HG02885 (cell line): ENCODE measurements around the gene MAP3K5.
"Not testable (repeated sequence)": the region's sequence is repeated elsewhere in the genome, so short reads cannot be mapped to it uniquely, and the experiment has no call there.

Experiments used
- ATAC-seq: cut with Tn5 transposase; IDR thresholded peaks from one replicate; pipeline ENCODE4 v1.9.1; 2021; ENCODE audit warnings: mild to moderate bottlenecking; ENCODE audit not compliant: unreplicated experiment, poor library complexity

Gene MAP3K5

DNA sequence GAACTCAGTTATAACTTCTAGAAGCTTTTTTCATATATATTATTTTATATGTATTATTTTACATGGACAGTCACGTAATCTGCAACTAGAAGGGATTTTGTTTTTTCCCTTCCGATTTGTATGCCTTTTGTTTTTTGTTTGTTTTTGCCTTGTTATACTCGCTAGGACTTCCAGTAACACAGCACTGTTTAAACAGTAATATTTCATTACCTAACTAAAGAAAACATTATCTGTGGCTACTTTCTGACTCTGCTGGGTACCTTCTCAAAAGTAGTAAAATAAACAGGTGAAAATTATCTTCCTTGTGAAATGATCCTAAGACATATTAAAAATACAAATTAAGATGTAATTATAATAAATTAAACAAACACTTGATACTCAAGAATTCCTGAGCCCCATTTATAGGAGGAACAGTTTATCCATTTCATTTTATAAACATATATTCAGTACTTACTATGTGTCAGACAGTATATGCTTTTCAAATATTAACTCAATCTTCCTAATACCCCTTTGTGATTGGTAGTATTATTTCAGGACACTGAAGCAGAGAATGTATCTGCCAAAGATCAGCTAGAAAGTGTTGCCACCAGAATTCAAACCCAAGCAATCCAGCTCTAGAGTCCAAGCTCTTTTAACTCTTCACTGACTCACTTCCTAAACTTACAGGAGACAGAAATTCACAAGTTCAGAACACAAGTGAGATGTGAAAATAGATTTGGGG, 65.3 kb downstream of the MAP3K5 start:
- no peak for ATAC-seq

GRCh38 chr6:136725124-136725523, 67.2 kb downstream of the MAP3K5 start:
- ATAC-seq = no peak

- peak; percentile 42 for ATAC-seq
Measured at GRCh38 chr6:136723780-136724179, 68.5 kb downstream of the MAP3K5 start.

DNA sequence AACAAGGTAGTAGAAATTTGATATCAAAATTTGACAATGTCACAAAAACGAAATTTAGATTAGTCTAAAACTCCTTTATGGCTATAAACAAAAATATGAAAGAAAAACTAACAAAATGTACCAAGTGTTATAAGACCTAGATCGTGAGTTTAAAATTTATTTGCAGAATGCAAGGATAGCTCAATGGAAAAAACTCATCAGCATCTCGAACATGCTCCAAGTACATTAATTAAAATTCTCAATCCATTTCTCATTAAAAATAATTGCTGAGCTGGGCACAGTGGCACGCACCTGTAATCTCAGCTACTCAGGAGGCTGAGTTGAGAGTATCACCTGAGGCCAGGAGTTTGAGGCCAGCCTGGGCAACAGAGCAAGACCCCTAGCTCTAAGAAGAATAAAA, 70.8 kb downstream of the MAP3K5 start:
- ATAC-seq = no peak

- peak; percentile 65 for ATAC-seq
Measured at GRCh38 chr6:136720045-136720770, 72.1 kb downstream of the MAP3K5 start.

DNA sequence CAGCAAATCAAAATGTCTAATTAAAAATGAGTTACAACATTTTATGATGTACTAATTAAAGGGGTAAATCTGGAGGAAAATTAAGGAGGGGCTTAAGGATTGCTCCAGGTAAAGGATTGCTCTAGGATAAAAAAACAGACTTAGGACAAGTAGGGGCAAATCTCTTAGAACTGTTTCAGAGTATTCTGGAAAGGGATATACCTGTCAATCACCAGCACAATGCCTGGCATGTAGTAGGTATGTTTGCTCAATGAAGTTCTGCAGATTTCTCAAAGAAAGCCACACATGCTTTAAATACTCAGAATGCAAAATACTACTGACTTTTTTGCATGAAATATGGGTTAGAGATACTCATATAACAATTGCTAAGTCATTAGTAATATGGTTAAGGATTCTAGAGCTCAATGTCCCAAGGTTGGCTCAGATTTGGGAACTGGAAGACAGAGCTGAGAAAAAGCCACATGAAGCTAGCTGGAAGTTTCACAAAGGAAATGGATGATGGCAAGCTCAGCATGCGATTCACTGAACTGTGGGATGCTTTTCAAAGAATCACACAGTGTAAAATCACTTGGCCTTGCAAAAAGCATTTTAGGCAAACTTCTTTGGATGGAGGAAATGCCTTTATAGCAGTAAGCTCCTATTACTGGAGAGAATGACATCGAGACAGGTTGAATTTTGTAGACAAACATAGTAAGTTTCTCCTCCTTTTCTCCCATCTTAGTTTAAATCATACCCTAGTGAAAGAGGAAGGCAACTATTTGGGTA, 72.8 kb downstream of the MAP3K5 start:
- peak; percentile 43 for ATAC-seq

DNA sequence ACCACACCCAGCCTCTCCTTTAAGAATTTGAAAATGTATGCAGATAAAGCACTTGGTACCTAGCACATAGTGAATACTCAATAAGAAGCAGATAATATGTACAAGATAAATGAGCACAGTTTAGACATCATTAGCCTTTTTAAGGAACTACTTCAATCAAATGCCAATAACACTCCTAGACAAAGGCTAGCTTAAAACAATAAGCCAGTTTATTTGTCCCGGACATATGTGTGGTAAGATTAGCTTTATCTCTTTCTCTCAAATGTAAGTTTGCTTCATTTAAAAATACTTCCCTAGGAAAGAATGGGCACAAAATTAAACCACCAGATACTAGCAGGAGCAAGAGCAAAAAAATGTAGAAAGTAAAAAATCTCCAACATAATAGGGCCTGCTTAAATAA, 73.8 kb downstream of the MAP3K5 start:
- no peak for ATAC-seq

DNA sequence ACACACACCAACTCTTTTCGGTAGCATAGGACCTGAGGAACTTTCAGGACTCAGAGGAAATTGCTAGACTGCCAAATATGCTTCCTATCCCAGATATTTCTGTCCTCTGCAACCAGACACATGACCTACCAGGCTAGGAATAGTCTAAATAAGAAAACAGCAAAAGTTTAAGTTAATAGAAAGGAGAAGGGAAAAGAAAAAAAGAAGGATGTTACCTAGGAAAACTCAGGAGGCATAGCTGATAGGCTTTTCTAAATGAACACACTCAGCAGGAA, 74.6 kb downstream of the MAP3K5 start:
- no peak for ATAC-seq

GRCh38 chr6:136716917-136717715, 75.2 kb downstream of the MAP3K5 start:
- ATAC-seq = peak; percentile 53

DNA sequence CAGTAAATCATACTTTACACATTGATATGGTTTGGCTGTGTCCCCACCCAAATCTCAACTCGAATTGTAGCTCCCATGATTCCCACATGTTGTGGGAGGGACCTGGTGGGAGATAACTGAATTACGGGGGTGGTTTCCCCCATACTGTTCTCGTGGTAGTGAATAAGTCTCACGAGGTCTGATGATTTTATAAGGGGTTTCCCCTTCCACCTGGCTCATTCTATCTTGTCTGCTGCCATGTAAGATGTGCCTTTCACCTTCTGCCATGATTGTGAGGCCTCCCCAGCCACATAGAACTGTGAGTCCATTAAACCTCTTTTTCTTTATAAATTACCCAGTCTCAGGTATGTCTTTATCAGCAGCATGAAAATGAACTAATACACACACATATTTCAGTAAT, 79.6 kb downstream of the MAP3K5 start:
- not testable (repeated sequence) for ATAC-seq

DNA sequence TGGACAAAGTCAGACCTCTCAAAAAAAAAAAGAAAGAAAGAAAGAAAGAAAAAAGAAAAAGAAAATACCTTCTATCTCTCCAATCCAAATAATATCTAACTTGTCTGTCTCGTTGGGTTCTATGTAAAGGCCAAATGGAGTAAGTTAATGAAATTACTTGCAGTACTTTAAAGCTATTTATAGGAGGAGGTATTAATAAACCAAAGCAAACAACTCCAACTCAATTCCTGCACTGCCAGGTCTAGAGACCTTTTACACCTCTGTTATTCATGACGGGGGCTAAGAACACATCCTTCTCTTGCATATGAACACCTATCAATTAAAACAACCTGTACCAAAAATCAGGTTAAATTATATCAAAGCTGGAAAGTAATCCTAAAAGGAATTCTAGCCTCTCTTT, 80.6 kb downstream of the MAP3K5 start:
- ATAC-seq = no peak

DNA sequence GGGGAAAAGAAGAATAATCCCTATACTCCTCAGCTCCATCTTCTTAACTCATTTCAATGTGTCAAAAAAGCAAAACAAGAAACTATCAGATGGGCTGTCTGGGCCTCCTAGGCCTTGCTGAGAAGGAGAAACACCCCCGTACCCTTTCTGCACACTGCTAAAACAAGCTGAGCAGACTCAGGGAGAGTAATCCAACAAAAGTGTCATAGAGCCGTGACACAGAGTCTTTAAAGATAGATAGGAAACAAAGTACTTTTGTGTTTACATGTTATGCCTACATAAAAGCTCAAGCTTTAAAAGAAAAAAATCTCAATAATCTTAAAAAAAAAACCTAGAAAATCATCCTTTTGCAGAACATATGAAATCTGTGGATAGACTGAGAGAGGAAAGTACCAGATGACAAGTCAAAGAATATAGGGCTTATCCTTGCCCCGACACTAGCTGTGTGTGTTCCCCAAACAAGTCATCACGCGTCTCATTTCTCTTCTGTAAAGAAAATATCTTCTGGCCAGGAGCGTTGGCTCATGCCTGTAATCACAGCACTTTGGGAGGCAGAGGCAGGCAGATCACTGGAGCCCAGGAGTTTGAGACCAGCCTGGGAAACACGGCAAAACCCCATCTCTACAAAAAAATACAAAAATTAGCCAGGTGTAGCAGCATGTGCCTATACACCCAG, 81.3 kb downstream of the MAP3K5 start:
- ATAC-seq = no peak

GRCh38 chr6:136709429-136709828, 82.8 kb downstream of the MAP3K5 start:
- ATAC-seq = no peak

DNA sequence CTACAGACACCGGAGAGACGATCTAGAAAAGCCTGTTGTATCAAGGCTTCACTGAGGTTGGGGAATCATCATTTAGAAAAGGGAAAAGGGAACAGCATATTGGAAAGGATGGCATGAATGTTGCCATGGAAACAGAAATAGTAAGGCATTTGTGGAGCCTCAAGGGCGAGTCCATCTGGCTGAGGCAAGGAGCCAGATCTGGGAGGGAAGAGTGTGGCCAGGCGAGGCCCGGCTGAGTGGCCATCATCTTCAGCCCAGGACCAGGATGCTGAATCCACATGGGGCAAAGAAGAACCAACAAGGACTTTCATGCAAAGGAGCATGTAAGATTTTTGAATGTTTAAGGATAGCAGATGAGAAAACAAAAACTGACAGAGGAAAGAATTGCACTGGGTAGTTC, 85.8 kb downstream of the MAP3K5 start:
- no peak for ATAC-seq

DNA sequence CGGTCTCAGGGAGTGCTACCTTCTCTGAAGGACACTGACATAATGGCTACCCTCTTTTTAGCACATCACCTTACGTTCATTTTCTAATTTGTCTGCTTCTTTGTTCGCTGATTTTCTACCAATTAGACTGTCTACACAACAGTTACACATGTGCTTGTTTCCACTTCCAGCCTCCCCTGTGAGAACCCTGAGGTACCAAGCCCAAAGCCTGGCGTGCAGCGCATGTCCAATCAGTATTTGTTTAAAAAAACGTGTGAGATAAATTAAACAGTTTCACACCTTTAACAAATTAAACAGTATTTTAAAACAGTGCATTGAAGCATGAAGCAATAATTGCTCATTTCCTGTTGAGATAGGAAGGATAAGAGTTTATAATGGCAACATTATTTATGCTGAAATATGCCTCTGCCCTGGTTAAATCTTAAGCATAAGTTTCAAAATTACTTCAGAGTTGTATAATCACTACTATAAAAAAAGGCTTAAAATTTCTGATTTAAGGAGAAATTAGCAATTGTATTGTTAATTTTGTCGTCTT, 88.9 kb downstream of the MAP3K5 start:
- ATAC-seq = no peak

- ATAC-seq = no peak
Measured at GRCh38 chr6:136701045-136701444, 91.2 kb downstream of the MAP3K5 start.

- no peak for ATAC-seq
Measured at GRCh38 chr6:136699358-136699757, 92.9 kb downstream of the MAP3K5 start.

- ATAC-seq = no peak
Measured at GRCh38 chr6:136696783-136697364, 95.4 kb downstream of the MAP3K5 start.

- ATAC-seq = no peak
Measured at GRCh38 chr6:136696238-136696637, 96.0 kb downstream of the MAP3K5 start.
